H1 (cell line): Measurements from ENCODE around the gene PARP1. TPM values are rescaled to one million over a fixed set of nuclear protein-coding genes. Genes with fewer than 3 reads are reported as not detected.

Experiments used
- CTCF ChIA-PET: fragments of 300-600 bp; sonication (Branson Sonifier 250); formaldehyde crosslinking; loops from one replicate; lab custom pipeline; 2021; ENCODE audit not compliant: partially characterized antibody; lab: Charles Lee
- POLR2A ChIA-PET: fragments of 300-600 bp; sonication (Branson Sonifier 250); formaldehyde crosslinking; loops from one replicate; lab custom pipeline; 2021; ENCODE audit warnings: inconsistent platforms; ENCODE audit not compliant: partially characterized antibody; lab: Charles Lee
- DNase-seq, 2 experiments: peaks; one replicate each; pipeline versions ENCODE4 v3.0.0 to v3.0.0-alpha.2; 2010 to 2022; ENCODE audit warnings: low spot score in 2 of 2, low read depth in 1 of 2, mixed read lengths in 1 of 2
- FAIRE-seq: peaks from 2 replicates; lab custom pipeline; 2011; peaks lifted over from hg19 to GRCh38; lab: Jason Lieb, UNC
- H2AFZ ChIP-seq: 2 replicates; pipeline ENCODE4 v1.8.1; 2012; ENCODE audit warnings: low read length, inconsistent platforms
- H2AK5ac ChIP-seq: 2 replicates; pipeline ENCODE4 v1.6.1; 2013; ENCODE audit warnings: low read depth, low read length
- H2BK120ac ChIP-seq: replicated peaks from 2 replicates; pipeline ENCODE3; 2013; ENCODE audit warnings: low read depth, low read length, inconsistent platforms
- H2BK12ac ChIP-seq: 2 replicates; pipeline ENCODE4 v1.6.1; 2013; ENCODE audit warnings: low read depth, low read length
- H2BK15ac ChIP-seq: 2 replicates; pipeline ENCODE4 v1.6.1; 2013; ENCODE audit warnings: low read length
- H2BK20ac ChIP-seq: 2 replicates; pipeline ENCODE4 v1.6.1; 2013; ENCODE audit warnings: low read length
- H2BK5ac ChIP-seq: 2 replicates; pipeline ENCODE4 v1.6.1; 2013; ENCODE audit warnings: low read depth, low read length
- H3K14ac ChIP-seq: 2 replicates; pipeline ENCODE4 v1.6.1; 2013; ENCODE audit warnings: inconsistent platforms; ENCODE audit not compliant: insufficient read length
- H3K18ac ChIP-seq: 2 replicates; pipeline ENCODE4 v1.6.1; 2013; ENCODE audit warnings: low read length; ENCODE audit errors: extremely low read depth
- H3K23ac ChIP-seq: 2 replicates; pipeline ENCODE4 v1.6.1; 2013; ENCODE audit warnings: inconsistent platforms; ENCODE audit not compliant: insufficient read length
- H3K23me2 ChIP-seq: 2 replicates; pipeline ENCODE4 v1.6.1; 2013; ENCODE audit warnings: low read depth, low read length
- H3K27ac ChIP-seq: 2 replicates; pipeline ENCODE4 v1.6.1; 2011; ENCODE audit warnings: low read depth, low read length, inconsistent platforms
- H3K27me3 ChIP-seq, 4 experiments: replicated peaks in 1 of 4; 1 replicate in 1 of 4; 2 replicates in 3 of 4; pipeline versions ENCODE4 v1.6.1 to v1.8.1; 2011 to 2013; ENCODE audit warnings: low read length in 3 of 4, mild to moderate bottlenecking in 3 of 4, inconsistent platforms in 2 of 4, mixed read lengths in 2 of 4, moderate library complexity in 1 of 4; ENCODE audit not compliant: control insufficient read depth in 3 of 4, insufficient read depth in 3 of 4; ENCODE audit errors: extremely low read depth in 1 of 4
- H3K36me3 ChIP-seq, 4 experiments: 2 replicates each; pipeline versions ENCODE4 v1.6.1 to v1.8.1; 2011 to 2013; ENCODE audit warnings: mild to moderate bottlenecking in 4 of 4, low read length in 3 of 4, moderate library complexity in 2 of 4, control low read depth in 1 of 4, inconsistent platforms in 1 of 4; ENCODE audit not compliant: insufficient read depth in 4 of 4, control insufficient read depth in 2 of 4
- H3K4ac ChIP-seq: replicated peaks from 2 replicates; pipeline ENCODE3; 2013; ENCODE audit warnings: low read length, low read depth, mixed read lengths, inconsistent platforms; ENCODE audit not compliant: insufficient read length
- H3K4me1 ChIP-seq, 4 experiments: replicated peaks in 1 of 4; 1 replicate in 1 of 4; 2 replicates in 3 of 4; pipeline versions ENCODE4 v1.6.1 to v1.8.1; 2011 to 2013; ENCODE audit warnings: low read length in 3 of 4, inconsistent platforms in 2 of 4, mixed read lengths in 1 of 4; ENCODE audit not compliant: insufficient read depth in 4 of 4, control insufficient read depth in 3 of 4
- H3K4me2 ChIP-seq, 2 experiments: 2 replicates each; pipeline versions ENCODE4 v1.6.1 to v1.8.1; 2011 to 2013; ENCODE audit warnings: low read depth in 2 of 2, low read length in 2 of 2, control low read depth in 1 of 2, inconsistent platforms in 1 of 2, mild to moderate bottlenecking in 1 of 2; ENCODE audit not compliant: insufficient read depth in 1 of 2
- H3K4me3 ChIP-seq, 4 experiments: fragments of 200-600, 300-600 bp in 1 of 4; sonication (generic), shearing (Covaris generic), sonication (Bioruptor Twin) in 1 of 4; 2 replicates each; pipeline versions ENCODE4 v1.5.1 to v1.8.1; 2011 to 2016; ENCODE audit warnings: low read length in 4 of 4, low read depth in 3 of 4, control low read depth in 2 of 4, inconsistent platforms in 2 of 4, mild to moderate bottlenecking in 2 of 4, mixed read lengths in 1 of 4, moderate library complexity in 1 of 4; ENCODE audit not compliant: insufficient read depth in 2 of 4; ENCODE audit errors: extremely low read depth in 1 of 4
- H3K56ac ChIP-seq: replicated peaks from 2 replicates; pipeline ENCODE3; 2013; ENCODE audit warnings: low read depth, mild to moderate bottlenecking, mixed read lengths, low read length, inconsistent platforms; ENCODE audit not compliant: insufficient read length
- H3K79me1 ChIP-seq: 2 replicates; pipeline ENCODE4 v1.6.1; 2013; ENCODE audit warnings: low read depth, low read length, control low read depth
- H3K79me2 ChIP-seq, 2 experiments: 2 replicates each; pipeline versions ENCODE4 v1.6.1 to v1.8.1; 2012 to 2013; ENCODE audit warnings: low read length in 2 of 2, mild to moderate bottlenecking in 2 of 2, inconsistent platforms in 1 of 2; ENCODE audit not compliant: insufficient read depth in 2 of 2, control insufficient read depth in 1 of 2
- H3K9ac ChIP-seq, 4 experiments: replicated peaks in 1 of 4; 1 replicate in 1 of 4; 2 replicates in 3 of 4; pipeline versions ENCODE4 v1.6.1 to v1.8.1; 2011 to 2013; ENCODE audit warnings: low read depth in 3 of 4, low read length in 3 of 4, control low read depth in 2 of 4, mild to moderate bottlenecking in 2 of 4, moderate library complexity in 2 of 4, inconsistent platforms in 1 of 4; ENCODE audit errors: extremely low read depth in 1 of 4
- H3K9me3 ChIP-seq, 2 experiments: 2 replicates each; pipeline versions ENCODE4 v1.6.1 to v1.8.1; 2012 to 2013; ENCODE audit warnings: mild to moderate bottlenecking in 2 of 2, moderate library complexity in 2 of 2, control low read depth in 1 of 2, inconsistent platforms in 1 of 2, low read depth in 1 of 2, low read length in 1 of 2, mixed read lengths in 1 of 2; ENCODE audit not compliant: insufficient read depth in 2 of 2
- H4K20me1 ChIP-seq, 2 experiments: replicated peaks in 1 of 2; 2 replicates each; pipeline versions ENCODE3 to v1.8.1; 2011 to 2013; ENCODE audit warnings: inconsistent platforms in 2 of 2, low read length in 2 of 2, mild to moderate bottlenecking in 1 of 2; ENCODE audit not compliant: insufficient read depth in 2 of 2, control insufficient read depth in 1 of 2
- H4K5ac ChIP-seq: 2 replicates; pipeline ENCODE4 v1.6.1; 2013; ENCODE audit warnings: low read length, low read depth, mixed read lengths, inconsistent platforms; ENCODE audit not compliant: insufficient read length
- H4K8ac ChIP-seq: 2 replicates; pipeline ENCODE4 v1.8.0; 2013; ENCODE audit warnings: mild to moderate bottlenecking, moderate library complexity, low read length, inconsistent platforms; ENCODE audit not compliant: insufficient read depth; ENCODE audit errors: extremely low read depth
- H4K91ac ChIP-seq: replicated peaks from 2 replicates; pipeline ENCODE3; 2013; ENCODE audit warnings: low read length, mixed read lengths, inconsistent platforms; ENCODE audit not compliant: insufficient read length
- ATF2 ChIP-seq: IDR thresholded peaks from 2 replicates; pipeline ENCODE4 v1.6.1; 2012; ENCODE audit warnings: low read length, inconsistent platforms
- E2F6 ChIP-seq: IDR thresholded peaks from 2 replicates; pipeline ENCODE4 v1.6.1; 2012; ENCODE audit warnings: inconsistent platforms
- HDAC2 ChIP-seq, 2 experiments: fragments of 300-600 bp in 1 of 2; sonication (generic) in 1 of 2; IDR thresholded peaks; 2 replicates each; pipeline ENCODE4 v1.6.1; 2011 to 2012; ENCODE audit warnings: low read depth in 2 of 2, low read length in 2 of 2, mild to moderate bottlenecking in 2 of 2, moderate library complexity in 2 of 2, borderline replicate concordance in 1 of 2, inconsistent platforms in 1 of 2
- MAX ChIP-seq: IDR thresholded peaks from 2 replicates; pipeline ENCODE4 v1.6.1; 2012; ENCODE audit warnings: inconsistent platforms
- PHF8 ChIP-seq: fragments of 200-600 bp; sonication (generic); conservative IDR thresholded peaks from 2 replicates; pipeline ENCODE4 v1.7.1; 2012; ENCODE audit warnings: low read depth, mild to moderate bottlenecking, inconsistent platforms, low read length, moderate library complexity
- POLR2AphosphoS5 ChIP-seq: IDR thresholded peaks from 2 replicates; pipeline ENCODE4 v1.6.1; 2011; ENCODE audit warnings: low read depth, low read length
- SAP30 ChIP-seq: fragments of 300-600 bp; sonication (generic); IDR thresholded peaks from 2 replicates; pipeline ENCODE4 v1.7.1; 2012; ENCODE audit warnings: low read length, moderate library complexity, mild to moderate bottlenecking, inconsistent platforms; ENCODE audit not compliant: insufficient read depth, insufficient replicate concordance
- SRF ChIP-seq: IDR thresholded peaks from 2 replicates; pipeline ENCODE4 v1.6.1; 2011; ENCODE audit warnings: mild to moderate bottlenecking, low read depth, low read length, moderate library complexity
- TBP ChIP-seq: IDR thresholded peaks from 2 replicates; pipeline ENCODE4 v1.6.1; 2011; ENCODE audit warnings: low read depth, low read length, improper control_type of control experiment
- WGBS, 2 experiments: shearing (Covaris generic) in 1 of 2; methylation state at CpG; one replicate each; pipeline versions ENCODE4 v1.1.6 to v1.1.7; 2013 to 2015; ENCODE audit warnings: low lambda C conversion rate in 2 of 2, mixed read lengths in 2 of 2, inconsistent platforms in 1 of 2, low coverage in 1 of 2, missing lambda C conversion rate in 1 of 2; ENCODE audit not compliant: insufficient replicate concordance in 2 of 2, insufficient coverage in 1 of 2, insufficient read length in 1 of 2; ENCODE audit errors: extremely low coverage in 1 of 2, missing lambda C conversion rate in 1 of 2; 5-methylcytosine and 5-hydroxymethylcytosine counted together
- polyA plus RNA-seq, 7 experiments: library from polyadenylated mRNA; depleted of rRNA in 3 of 7; stranded (reverse) in 5 of 7; unstranded in 2 of 7; fragments of >200 nt in 5 of 7; fragments of 200-250 nt in 2 of 7; gene quantifications; 1 replicate in 5 of 7; 2 replicates in 1 of 7; 4 replicates in 1 of 7; pipeline versions ENCODE4 v1.2.1 to v1.2.3, GENCODE V29; 2011 to 2013; ENCODE audit warnings: missing spikeins in 2 of 7, mixed read lengths in 2 of 7
- total RNA-seq: library from RNA; stranded (reverse); fragmentation: NEBNext Ultra II Directional; extraction: Animal tissue kit (Norgen Biotek cat#: 25700); gene quantifications from 2 replicates; pipeline ENCODE4 v1.2.1, GENCODE V29; 2021

PARP1 gene
- total and polyA plus RNA-seq, 2 of the 8 experiments (the other 6 are each of a cell fraction or from before 2014, with no cell fraction given) = 416 to 441 TPM

- Histone ChIP-seq H2BK12ac (no peak overlapping the region), H3K9ac (no peak overlapping the region), H2BK20ac (no peak overlapping the region), H3K36me3 (no peaks in the 10 kb centered on the region), H3K4me2 (no peak overlapping the region), H3K14ac (no peak overlapping the region), H3K4me3 (no peak overlapping the region), H3K4me1 (no peaks in the 10 kb centered on the region), H3K27me3 (no peaks in the 10 kb centered on the region), H3K27ac (no peak overlapping the region), H4K91ac (no peak overlapping the region), H3K79me2 (no peaks in the 10 kb centered on the region), H3K79me1 (no peaks in the 10 kb centered on the region), H3K23me2 (no peaks in the 10 kb centered on the region), H2AK5ac (no peak overlapping the region), H4K8ac (no peak overlapping the region), H3K56ac (no peak overlapping the region), H2BK120ac (no peak overlapping the region), H2BK5ac (no peak overlapping the region), H4K20me1 (no peaks in the 10 kb centered on the region), H3K9me3 (no peaks in the 10 kb centered on the region), H3K23ac (no peak overlapping the region), H2AFZ (no peak overlapping the region), H2BK15ac (no peak overlapping the region), H4K5ac (no peak overlapping the region), H3K18ac (no peak overlapping the region), H3K4ac (no peak overlapping the region)
- whole genome bisulfite sequencing, 2 experiments = 93% methylated on average over 18 of the region's 18 CpGs; no CpG with 5 or more reads in 1 of the 2 experiments
- DNase-seq (no peak), FAIRE-seq (no peak)
- POLR2A ChIA-PET = no interaction called here
- TF ChIP-seq POLR2AphosphoS5 (no peak), TBP (no peak), HDAC2 (IDR thresholded peaks at IDR 0.05; ENCODE audit: borderline replicate concordance in 1 of 2, low read depth in 2 of 2, low read length in 2 of 2) (no peak), MAX (no peak), ATF2 (no peak), SAP30 (no peak), SRF (no peak), E2F6 (no peak), PHF8 (no peak)
- CTCF ChIA-PET = no interaction called here
Observed at GRCh38 chr1:226349801-226350518, 57.9 kb downstream of the PARP1 start.
